ENCODE results near the gene OR2L5.

OR2L5 gene

GRCh38 chr1:248045209-248045608 lies 31.7 kb downstream of the OR2L5 start:
- H4K20me1 ChIP-seq: no peaks in the 10 kb centered on the region
- no peak overlapping the region for H3K9ac ChIP-seq
- H3K9me3 ChIP-seq: no peaks in the 10 kb centered on the region
- TF ChIP-seq Cebpa-rat (IDR thresholded peaks at IDR 0.05): no peak
- H3K4me3 ChIP-seq: no peak overlapping the region
- H3K4me1 ChIP-seq: no peaks in the 10 kb centered on the region
- H3K27me3 ChIP-seq: no peaks in the 10 kb centered on the region
- H3K36me3 ChIP-seq: no peaks in the 10 kb centered on the region
- no peak overlapping the region for H3K27ac ChIP-seq
- no peak overlapping the region for H3K4me2 ChIP-seq

- H3K9me3 ChIP-seq: no peaks in the 10 kb centered on the region
Observed at GRCh38 chr1:248046536-248046935, 33.1 kb downstream of the OR2L5 start, which contains the start of gene OR2L3. OR2L3 (plus strand) TSS chr1:248046836; CDS start chr1:248060682, 13,846 bp downstream.

GRCh38 chr1:248047008-248047407 lies 33.5 kb downstream of the OR2L5 start:
- Histone ChIP-seq H3K36me3 (no peaks in the 10 kb centered on the region), H3K9ac (no peak overlapping the region), H3K9me3 (no peaks in the 10 kb centered on the region), H3K27me3 (no peaks in the 10 kb centered on the region), H3K27ac (no peak overlapping the region), H3K4me1 (no peaks in the 10 kb centered on the region), H3K4me2 (no peak overlapping the region), H3K4me3 (no peak overlapping the region), H4K20me1 (no peaks in the 10 kb centered on the region)
- TF ChIP-seq Cebpa-rat (IDR thresholded peaks at IDR 0.05): no peak

More at GRCh38 chr1:248046536-248046935, 33.1 kb downstream of the OR2L5 start, which contains the start of gene OR2L3:
- Histone ChIP-seq H3K4me1 (no peaks in the 10 kb centered on the region), H3K36me3 (no peaks in the 10 kb centered on the region), H4K20me1 (no peaks in the 10 kb centered on the region), H3K4me2 (no peak within 1 kb of the TSS), H3K9ac (no peak within 1 kb of the TSS), H3K27ac (no peak within 1 kb of the TSS), H3K27me3 (no peaks in the 10 kb centered on the region), H3K4me3 (no peak within 1 kb of the TSS)
- no peak for TF ChIP-seq Cebpa-rat (IDR thresholded peaks at IDR 0.05)

- H3K27me3 ChIP-seq: no peaks in the 10 kb centered on the region
- TF ChIP-seq Cebpa-rat (IDR thresholded peaks at IDR 0.05): no peak
- no peak overlapping the region for H3K9ac ChIP-seq
- no peaks in the 10 kb centered on the region for H4K20me1 ChIP-seq
- H3K9me3 ChIP-seq: no peaks in the 10 kb centered on the region
- no peak overlapping the region for H3K4me2 ChIP-seq
- no peaks in the 10 kb centered on the region for H3K4me1 ChIP-seq
- no peaks in the 10 kb centered on the region for H3K36me3 ChIP-seq
- no peak overlapping the region for H3K27ac ChIP-seq
- H3K4me3 ChIP-seq: no peak overlapping the region
Observed at GRCh38 chr1:248054671-248055070, 41.2 kb downstream of the OR2L5 start.

GRCh38 chr1:248055261-248055660 lies 41.8 kb downstream of the OR2L5 start:
- no peak for TF ChIP-seq Cebpa-rat (IDR thresholded peaks at IDR 0.05)
- no peaks in the 10 kb centered on the region for H3K9me3 ChIP-seq

GRCh38 chr1:248065071-248065470 lies 51.6 kb downstream of the OR2L5 start:
- H3K27ac ChIP-seq: no peak overlapping the region
- H3K9me3 ChIP-seq: no peaks in the 10 kb centered on the region
- no peak overlapping the region for H3K4me2 ChIP-seq
- H3K27me3 ChIP-seq: no peaks in the 10 kb centered on the region
- H3K4me3 ChIP-seq: no peak overlapping the region
- H4K20me1 ChIP-seq: no peaks in the 10 kb centered on the region
- H3K4me1 ChIP-seq: no peaks in the 10 kb centered on the region
- H3K9ac ChIP-seq: no peak overlapping the region
- H3K36me3 ChIP-seq: no peaks in the 10 kb centered on the region
- TF ChIP-seq Cebpa-rat (IDR thresholded peaks at IDR 0.05): no peak

More at GRCh38 chr1:248055261-248055660, 41.8 kb downstream of the OR2L5 start:
- Histone ChIP-seq H3K36me3 (no peaks in the 10 kb centered on the region), H3K27me3 (no peaks in the 10 kb centered on the region), H3K27ac (no peak overlapping the region), H3K4me3 (no peak overlapping the region), H4K20me1 (no peaks in the 10 kb centered on the region), H3K9ac (no peak overlapping the region), H3K4me1 (no peaks in the 10 kb centered on the region), H3K4me2 (no peak overlapping the region)

GRCh38 chr1:248065604-248066003 lies 52.1 kb downstream of the OR2L5 start:
- no peaks in the 10 kb centered on the region for H3K9me3 ChIP-seq
- no peaks in the 10 kb centered on the region for H3K4me1 ChIP-seq
- H4K20me1 ChIP-seq: no peaks in the 10 kb centered on the region
- no peak overlapping the region for H3K27ac ChIP-seq
- TF ChIP-seq Cebpa-rat (IDR thresholded peaks at IDR 0.05): no peak
- no peaks in the 10 kb centered on the region for H3K36me3 ChIP-seq
- H3K9ac ChIP-seq: no peak overlapping the region
- H3K4me3 ChIP-seq: no peak overlapping the region
- no peak overlapping the region for H3K4me2 ChIP-seq
- H3K27me3 ChIP-seq: no peaks in the 10 kb centered on the region
